OCI-LY7 (cell line): ENCODE data around the gene ZC3H11A. TPM values are rescaled to one million over a fixed set of nuclear protein-coding genes. Genes with fewer than 3 reads are reported as not detected.

Experiments
- Bru-seq: library from RNA; stranded (reverse); fragments of 400-500 nt; gene quantifications from one replicate; lab custom pipeline; 2021; lab: Mats Ljungman, UMichigan
- BruChase-seq, 2 experiments: library from RNA; stranded (reverse); fragments of 400-500 nt; gene quantifications; one replicate each; lab custom pipeline; 2021; lab: Mats Ljungman, UMichigan
- BruUV-seq: library from RNA; stranded (reverse); fragments of 400-500 nt; replicated peaks from 2 replicates; lab custom pipeline; 2021; lab: Mats Ljungman, UMichigan
- CTCF ChIA-PET: fragments of 300-600 bp; sonication (Branson Sonifier 250); formaldehyde crosslinking; loops from one replicate; lab custom pipeline; 2022; ENCODE audit warnings: antibody characterized with exemption; ENCODE audit not compliant: unreplicated experiment; lab: Charles Lee
- POLR2A ChIA-PET: fragments of 300-600 bp; sonication (Branson Sonifier 250); formaldehyde crosslinking; loops from one replicate; lab custom pipeline; 2022; ENCODE audit warnings: antibody characterized with exemption; lab: Charles Lee
- DNase-seq: peaks from one replicate; pipeline ENCODE4 v3.0.0-alpha.2; 2015; ENCODE audit warnings: low spot score
- H2AFZ ChIP-seq: fragments of 200-600 bp; sonication (generic), shearing (Covaris generic); 2 replicates; pipeline ENCODE4 v1.6.1; 2014; ENCODE audit warnings: mild to moderate bottlenecking, antibody characterized with exemption, low read length, moderate library complexity
- H3K27ac ChIP-seq: fragments of 200-600 bp; sonication (generic); 2 replicates; pipeline ENCODE4 v1.5.1; 2014; ENCODE audit warnings: mixed run types, low read depth, mild to moderate bottlenecking, moderate library complexity, low read length, inconsistent platforms; ENCODE audit not compliant: poor library complexity, severe bottlenecking
- H3K36me3 ChIP-seq: fragments of 200-600 bp; sonication (generic); 2 replicates; pipeline ENCODE4 v1.6.1; 2014; ENCODE audit warnings: mild to moderate bottlenecking, antibody characterized with exemption, low read length, moderate library complexity, mixed read lengths; ENCODE audit not compliant: insufficient read depth
- H3K4me1 ChIP-seq: fragments of 200-600 bp; sonication (generic); 2 replicates; pipeline ENCODE4 v1.5.1; 2014; ENCODE audit warnings: mild to moderate bottlenecking, low read length; ENCODE audit not compliant: insufficient read depth, poor library complexity, severe bottlenecking
- H3K4me2 ChIP-seq: fragments of 200-600 bp; sonication (generic); 2 replicates; pipeline ENCODE4 v1.6.1; 2014; ENCODE audit warnings: mild to moderate bottlenecking, low read length
- H3K4me3 ChIP-seq: fragments of 200-600 bp; sonication (generic); 2 replicates; pipeline ENCODE4 v1.5.1; 2014; ENCODE audit warnings: mild to moderate bottlenecking, low read depth, low read length; ENCODE audit not compliant: poor library complexity, severe bottlenecking
- H3K79me2 ChIP-seq: fragments of 200-600 bp; sonication (generic); 2 replicates; pipeline ENCODE4 v1.6.1; 2016; ENCODE audit warnings: low read depth, mild to moderate bottlenecking, low read length, moderate library complexity, mixed read lengths; ENCODE audit not compliant: insufficient read depth
- H3K9me2 ChIP-seq: fragments of 200-600 bp; sonication (generic); 2 replicates; pipeline ENCODE4 v1.6.1; 2016; ENCODE audit warnings: mild to moderate bottlenecking, low read length, mixed read lengths; ENCODE audit not compliant: insufficient read depth
- H3K9me3 ChIP-seq: fragments of 200-600 bp; sonication (generic); 2 replicates; pipeline ENCODE4 v1.6.1; 2014; ENCODE audit warnings: mild to moderate bottlenecking, mixed run types, low read length, mixed read lengths
- H4K20me1 ChIP-seq: fragments of 200-600 bp; sonication (generic); 2 replicates; pipeline ENCODE4 v1.6.1; 2014; ENCODE audit warnings: mild to moderate bottlenecking, antibody characterized with exemption, low read length, moderate library complexity, mixed read lengths; ENCODE audit not compliant: insufficient read depth
- CTCF ChIP-seq: fragments of 200-600 bp; sonication (generic); conservative IDR thresholded peaks from 2 replicates; pipeline ENCODE4 v1.5.1; 2014; ENCODE audit warnings: mild to moderate bottlenecking, antibody characterized with exemption, low read length, moderate library complexity, mixed read lengths
- EZH2phosphoT487 ChIP-seq: fragments of 200-600 bp; sonication (generic); IDR thresholded peaks from 2 replicates; pipeline ENCODE4 v1.6.1; 2018; ENCODE audit warnings: low read depth, borderline replicate concordance, mild to moderate bottlenecking, mixed run types, antibody characterized with exemption, low read length, moderate library complexity, mixed read lengths
- intact Hi-C: fragments of 100-400 bp; cut with micrococcal nuclease; formaldehyde crosslinking; loops from one replicate; pipeline ENCODE4 v1.10.0; 2022; ENCODE audit not compliant: unreplicated experiment
- long read RNA-seq: library from polyadenylated mRNA; stranded (forward); transcript quantifications from one replicate; pipeline ENCODE4 v2.0.0, GENCODE V29; 2022
- total RNA-seq, 2 experiments: library from RNA; depleted of rRNA in 1 of 2; stranded (reverse); fragments of >200 nt in 1 of 2; shearing (Covaris generic) in 1 of 2; gene quantifications; 2 replicates each; pipeline ENCODE4 v1.2.3, GENCODE V29; 2014 to 2022

The ZC3H11A gene
- 143 and 150 TPM in 2 replicates for total RNA-seq (2014; rRNA removed; shearing (Covaris generic))
- 113 and 126 TPM in 2 replicates for total RNA-seq (2022)
- percentile 74 among the genes with signal in this experiment for Bru-seq, nascent RNA
- percentile 98 among the genes with signal in this experiment for BruChase-seq, experiment 1, labeled RNA remaining after a 6-hour chase
- percentile 98 among the genes with signal in this experiment for BruChase-seq, experiment 2, labeled RNA remaining after a 2-hour chase
- long read RNA-seq, full-length matches to known transcripts: 34 of 244 reads
- long read RNA-seq, partial matches to known transcripts: 34 of 244 reads
- long read RNA-seq, other reads (novel, unspliced or antisense): 176 of 244 reads

GRCh38 chr1:203795441-203796235 lies at the start of gene ZC3H11A, which contains the start of gene ZBED6:
Gene ZC3H11A, plus strand, starts transcription at chr1:203795623. Its CDS starts 21,448 bp downstream, at chr1:203817071.
Gene ZBED6, plus strand, starts transcription at chr1:203795623. Its CDS starts 1,900 bp downstream, at chr1:203797523.
- no peak for TF ChIP-seq CTCF
- no peak for TF ChIP-seq EZH2phosphoT487
- Histone ChIP-seq H4K20me1 (peaks cover 29% of the 10 kb centered on the region), H3K4me2 (peak within 1 kb of the TSS; percentile 84), H3K36me3 (peaks cover 45% of the 10 kb centered on the region), H2AFZ (peak within 1 kb of the TSS; percentile 99), H3K79me2 (peaks cover 48% of the 10 kb centered on the region), H3K27ac (peak within 1 kb of the TSS; percentile 70), H3K4me1 (peaks cover 51% of the 10 kb centered on the region), H3K9me3 (no peaks in the 10 kb centered on the region), H3K4me3 (peak within 1 kb of the TSS; percentile 90), H3K9me2 (no peaks in the 10 kb centered on the region)
- no TSS peak for BruUV-seq
- DNase-seq: peak; percentile 99
- intact Hi-C loops: loop anchor here (1.0 kb wide), 1 partner anchor 23 kb away; no protein-coding TSS in a partner anchor
- POLR2A ChIA-PET: interaction anchor here (0.9 to 1.0 kb wide), 2 partner anchors 31 to 611 kb away, joined by 3 to 4 read pairs; partner anchors contain the start of gene LAX1
- CTCF ChIA-PET: no interaction called here

DNA sequence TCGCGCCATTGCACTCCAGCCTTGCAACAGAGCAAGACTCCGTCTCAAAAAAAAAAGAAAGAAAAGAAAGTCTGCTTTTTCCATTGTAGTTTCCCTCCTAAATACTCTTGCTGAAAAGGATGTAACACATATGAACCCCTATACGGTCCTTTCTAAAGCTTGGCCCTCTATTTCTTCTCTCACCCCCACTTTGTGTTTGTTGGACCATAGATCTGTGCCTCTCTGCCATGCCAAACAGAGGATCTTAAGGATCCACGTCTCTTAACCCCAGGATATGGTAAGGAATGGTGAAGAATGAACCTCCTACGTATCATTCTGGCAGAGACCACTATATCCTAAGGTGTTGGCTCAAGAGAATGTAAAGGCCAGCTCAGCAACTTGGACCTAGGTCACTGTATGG lies 49.1 kb upstream of the ZC3H11A start:
- no peak overlapping the region for H3K4me3 ChIP-seq
- no peak overlapping the region for H3K27ac ChIP-seq
- no TSS peak for BruUV-seq
- ChIA-PET CTCF (no interaction called here), POLR2A (interaction anchor here (0.8 to 3.8 kb wide), 2 partner anchors 10 to 19 kb away, joined by 4 to 26 read pairs; partner anchors contain the start of gene LAX1)
- H3K4me1 ChIP-seq: peaks cover 49% of the 10 kb centered on the region
- H3K36me3 ChIP-seq: no peaks in the 10 kb centered on the region
- no peaks in the 10 kb centered on the region for H3K9me2 ChIP-seq
- H3K9me3 ChIP-seq: no peaks in the 10 kb centered on the region
- TF ChIP-seq CTCF: no peak
- no peak for TF ChIP-seq EZH2phosphoT487
- H2AFZ ChIP-seq: no peak overlapping the region
- intact Hi-C loops: no loop called here
- no peaks in the 10 kb centered on the region for H4K20me1 ChIP-seq
- no peak overlapping the region for H3K4me2 ChIP-seq
- DNase-seq: no peak
- H3K79me2 ChIP-seq: no peaks in the 10 kb centered on the region
